Measurements from ENCODE around the gene PARL.
"Not testable (repeated sequence)": the region's sequence is repeated elsewhere in the genome, so short reads cannot be mapped to it uniquely, and the experiment has no call there.

Gene PARL

GRCh38 chr3:183904833-183905780 is 20.4 kb upstream of the PARL start:
- no peak for DNase-seq

DNA sequence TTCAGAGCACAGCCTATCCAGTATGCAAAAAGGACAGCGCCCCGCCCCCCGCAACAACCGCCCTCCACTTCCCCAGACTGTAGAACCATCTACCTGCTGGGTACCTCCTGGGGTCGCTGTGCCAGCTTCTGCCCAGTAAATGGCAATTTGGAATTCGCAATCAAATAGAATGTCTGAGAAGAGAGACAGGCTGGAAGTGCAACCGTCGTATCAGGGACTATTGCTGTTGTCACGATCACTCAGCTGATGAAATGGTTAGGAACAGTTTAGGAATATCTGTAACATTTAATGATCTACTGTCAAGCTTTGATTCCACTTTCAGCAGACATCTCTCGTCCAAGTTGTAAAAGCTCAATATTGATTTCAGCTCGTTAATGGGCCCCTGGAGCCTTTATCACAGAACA is 13.3 kb upstream of the PARL start:
- no peak for DNase-seq

DNA sequence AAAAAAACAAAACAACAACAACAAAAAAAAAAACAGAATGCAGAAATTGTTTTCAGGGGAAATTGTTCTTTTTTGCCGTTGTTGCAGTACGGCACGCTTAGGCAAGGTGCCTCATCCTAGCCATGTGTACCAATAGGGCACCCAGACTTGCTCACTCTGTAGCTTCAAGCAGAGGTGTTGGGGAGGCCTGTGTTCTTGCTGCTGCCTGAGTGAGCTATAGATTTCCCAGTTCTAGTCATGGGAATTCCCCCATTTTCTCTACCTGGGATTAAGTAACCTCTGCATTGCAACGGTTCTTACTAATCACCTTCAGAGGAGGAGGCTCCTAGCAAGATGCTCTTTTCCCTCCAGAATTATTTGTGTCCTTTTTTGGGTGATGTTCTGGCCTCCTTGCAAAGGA is 12.9 kb upstream of the PARL start:
- no peak for DNase-seq

GRCh38 chr3:183896610-183897009 is 11.9 kb upstream of the PARL start:
- no peak for DNase-seq

DNA sequence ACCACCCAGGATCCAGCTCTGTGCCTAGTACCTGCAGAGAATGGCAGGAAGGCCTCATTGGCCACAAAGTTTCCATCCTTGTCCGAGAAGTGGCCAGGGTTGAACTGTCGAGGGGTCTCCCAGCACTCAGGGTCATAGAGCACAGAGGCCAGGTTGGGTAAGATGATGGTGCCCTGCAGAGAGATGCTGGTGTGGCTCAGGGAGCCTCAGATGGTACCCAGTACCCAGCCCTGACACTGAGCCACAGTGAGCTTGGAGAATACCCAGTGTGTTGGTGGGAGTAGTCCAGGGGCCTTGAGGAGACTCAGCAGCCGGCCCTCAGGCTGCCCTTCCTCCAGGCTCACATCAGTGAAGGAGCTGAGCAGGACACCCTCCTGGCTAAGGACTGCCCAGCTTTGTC is 11.5 kb upstream of the PARL start:
- DNase-seq, result no peak

DNA sequence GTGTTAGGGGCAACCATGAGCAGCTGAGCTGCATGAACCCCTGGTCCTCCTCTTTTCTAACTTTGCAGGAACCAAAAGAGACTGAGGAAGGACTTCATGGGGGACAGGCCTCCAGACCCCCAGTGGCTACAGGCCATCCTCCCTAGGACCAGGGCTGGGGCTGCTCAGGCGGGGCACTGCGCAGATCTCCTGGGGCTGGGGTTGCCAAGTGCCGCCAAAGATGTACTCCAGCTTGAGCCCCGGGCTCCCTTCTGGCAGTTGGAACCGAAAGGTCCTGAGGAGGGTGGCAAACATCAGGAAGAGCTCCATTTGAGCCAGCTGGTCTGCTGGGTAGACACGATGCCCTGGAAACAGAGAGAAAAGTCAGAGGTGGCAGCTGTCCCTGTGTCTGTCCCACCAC is 11.1 kb upstream of the PARL start:
- no peak for DNase-seq

DNA sequence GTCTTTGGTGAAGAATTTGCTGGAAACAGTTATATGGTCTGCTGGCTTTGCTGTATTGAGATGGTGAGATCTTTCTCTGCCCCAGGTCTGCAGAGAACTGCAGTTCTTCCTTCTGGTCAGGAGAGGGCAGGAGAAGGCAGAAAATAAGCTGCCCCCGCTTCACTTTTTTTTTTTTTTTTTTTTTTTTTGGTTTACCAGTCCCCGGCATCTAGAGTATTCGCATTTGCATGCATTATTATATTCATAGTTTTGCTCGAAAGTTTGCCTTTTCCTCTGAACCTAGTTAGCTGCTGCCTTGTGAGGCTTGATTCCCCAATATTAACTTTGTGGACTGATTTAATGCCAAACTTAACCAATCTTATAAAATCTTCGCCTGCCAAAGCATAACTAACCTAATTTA is 10.6 kb upstream of the PARL start:
- peak in 2 of 5 donors; percentile 22 to 53 for DNase-seq

GRCh38 chr3:183892610-183893214 is 8.0 kb upstream of the PARL start:
- no peak for DNase-seq

GRCh38 chr3:183885766-183886165 is 1.1 kb upstream of the PARL start:
- no peak for DNase-seq

GRCh38 chr3:183884097-183884426 is 618 bp downstream of the PARL start:
- peak in 1 of 5 donors; percentile 17 for DNase-seq

DNA sequence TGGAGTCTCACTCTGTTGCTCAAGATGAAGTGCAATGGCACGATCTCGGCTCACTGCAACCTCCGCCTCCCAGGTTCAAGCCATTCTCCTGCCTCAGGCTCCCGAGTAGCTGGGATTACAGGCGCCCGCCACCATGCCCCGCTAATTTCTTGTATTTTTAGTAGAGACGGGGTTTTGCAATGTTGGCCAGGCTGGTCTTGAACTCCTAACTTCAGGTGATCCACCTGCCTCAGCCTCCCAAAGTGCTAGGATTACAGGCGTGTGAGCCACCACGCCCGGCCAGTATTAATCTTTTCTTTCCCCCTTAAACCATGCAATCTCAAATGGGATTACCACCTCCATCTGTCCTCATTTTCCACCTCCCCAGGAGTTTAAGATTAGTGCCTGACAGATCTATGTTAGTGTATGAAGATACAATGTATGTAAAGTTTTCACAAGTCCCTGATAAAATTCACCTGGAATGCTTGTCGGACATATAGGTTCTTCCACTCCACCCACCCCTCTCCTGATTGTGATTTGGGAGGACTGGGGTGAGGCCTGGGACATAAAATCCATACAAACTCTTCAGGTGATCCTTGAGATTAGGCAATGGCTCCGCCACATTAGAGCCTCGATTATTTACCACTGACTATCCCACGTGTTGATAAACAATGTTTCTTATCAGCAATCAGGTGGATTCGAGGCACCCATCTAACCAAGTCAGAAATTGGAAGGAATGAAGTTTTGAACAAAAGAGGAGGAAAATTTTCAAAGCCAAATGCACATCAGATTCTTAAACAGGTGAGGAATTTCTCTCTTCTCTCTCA is 1.2 kb downstream of the PARL start:
- no peak for DNase-seq

- no peak for DNase-seq
Observed at GRCh38 chr3:183880121-183880520, 4.6 kb downstream of the PARL start.

DNA sequence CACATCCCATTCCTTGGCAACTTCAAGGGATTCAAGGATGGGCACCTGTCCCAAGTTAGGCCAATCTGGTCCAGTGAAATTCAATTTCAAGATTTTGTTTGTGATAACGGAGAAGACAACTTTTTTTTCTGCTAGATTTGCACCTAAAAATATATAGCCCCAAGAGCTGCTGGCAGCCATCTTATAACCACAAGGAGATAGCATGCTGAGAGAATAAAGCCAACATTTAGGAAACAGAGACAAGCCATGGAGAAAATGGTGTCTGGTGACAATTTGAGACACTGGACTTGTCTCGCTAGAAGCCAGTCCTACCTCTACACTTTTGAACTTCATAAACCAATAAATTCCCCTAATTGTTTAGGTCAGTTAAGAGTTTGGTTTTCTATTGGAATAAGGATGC is 5.4 kb downstream of the PARL start:
- DNase-seq, result no peak

DNA sequence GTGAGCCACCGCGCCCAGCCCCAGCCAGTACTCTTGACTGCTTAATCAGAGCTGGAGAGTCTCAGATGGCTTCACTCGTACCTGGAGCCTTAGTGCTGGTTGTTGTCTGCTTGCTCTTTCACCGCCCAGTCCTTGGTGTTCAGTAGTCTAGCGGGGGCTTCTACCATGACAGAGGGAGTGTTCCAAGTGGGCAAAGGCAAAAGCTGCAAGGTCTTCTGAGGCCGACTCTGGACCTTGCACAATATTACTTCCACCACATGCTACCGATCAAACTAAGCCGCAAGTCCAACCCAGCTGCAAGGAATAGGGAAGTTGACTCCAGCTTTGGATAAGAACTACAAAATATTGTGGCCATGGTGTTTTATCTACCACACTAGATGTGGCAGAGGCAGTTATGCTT is 6.6 kb downstream of the PARL start:
- no peak for DNase-seq

DNA sequence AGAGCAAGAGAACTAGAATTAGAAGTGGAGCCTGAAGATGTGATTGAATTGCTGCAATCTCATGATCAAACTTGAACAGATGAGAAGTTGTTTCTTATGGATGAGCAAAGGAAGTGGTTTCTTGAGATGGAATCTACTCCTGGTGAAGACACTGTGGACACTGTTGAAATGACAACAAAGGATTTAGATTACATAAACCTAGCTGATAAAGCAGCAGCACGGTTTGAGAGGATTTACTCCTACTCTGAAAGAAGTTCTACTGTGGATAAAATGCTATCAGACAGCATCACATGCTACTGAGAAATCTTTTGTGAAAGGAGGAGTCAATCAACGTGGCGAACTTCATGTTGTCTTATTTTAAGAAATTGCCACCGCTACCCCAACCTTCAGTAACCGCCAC is 7.5 kb downstream of the PARL start:
- not testable (repeated sequence) for DNase-seq

- no peak for DNase-seq
Observed at GRCh38 chr3:183875411-183875810, 9.3 kb downstream of the PARL start.

- DNase-seq, result no peak
Observed at GRCh38 chr3:183873914-183874313, 10.8 kb downstream of the PARL start.

DNA sequence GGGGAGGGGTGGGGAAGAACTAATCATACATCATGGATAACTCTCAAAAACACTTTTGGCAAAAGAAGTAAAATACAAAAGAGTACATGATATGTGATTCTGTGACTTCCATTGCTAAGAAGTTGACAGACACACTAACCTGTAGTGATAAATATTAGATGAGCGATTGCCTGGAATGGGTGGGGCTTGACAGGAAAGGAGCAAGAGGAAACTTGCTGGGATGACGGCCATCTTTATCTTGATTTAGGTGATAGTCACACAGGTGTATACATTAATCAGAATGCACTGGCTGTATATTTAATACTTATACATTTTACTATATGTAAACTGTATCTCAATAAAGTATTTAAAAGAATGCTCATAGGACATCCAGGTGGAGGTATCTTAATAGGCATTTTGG is 13.1 kb downstream of the PARL start:
- DNase-seq, result no peak

- no peak for DNase-seq
Observed at GRCh38 chr3:183870563-183870962, 14.1 kb downstream of the PARL start.

DNA sequence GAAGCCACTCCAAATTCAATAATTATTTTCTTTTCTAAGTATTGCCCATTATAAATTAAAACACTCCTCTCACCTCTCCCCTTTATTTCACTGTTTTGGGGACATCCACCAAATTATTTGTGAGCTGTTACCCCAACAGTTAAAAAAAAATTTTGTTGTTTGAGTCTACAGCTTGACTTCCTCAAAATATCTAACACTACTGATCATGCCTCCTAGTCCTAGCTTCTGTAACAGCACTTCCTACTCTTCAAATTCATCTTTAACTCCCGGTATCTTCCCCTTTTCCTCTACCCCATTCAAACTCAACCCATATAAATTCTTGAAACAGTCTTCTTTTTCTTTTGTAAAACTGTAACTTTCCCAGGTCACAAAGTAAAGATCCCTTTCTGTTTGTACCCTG is 15.9 kb downstream of the PARL start:
- DNase-seq, result no peak

- DNase-seq, result no peak
Observed at GRCh38 chr3:183862610-183863009, 22.1 kb downstream of the PARL start.

- DNase-seq, result no peak
Observed at GRCh38 chr3:183857863-183858262, 26.8 kb downstream of the PARL start.

- DNase-seq, result no peak
Observed at GRCh38 chr3:183854318-183855035, 30.2 kb downstream of the PARL start.
